ENCODE data around the gene KLHL13. TPM values are rescaled to one million over a fixed set of nuclear protein-coding genes. Genes with fewer than 3 reads are reported as not detected.

Gene KLHL13
- total RNA-seq, 2 donors from 2014 or later = 8.9 to 10.7 TPM

GRCh38 chrX:118000518-118000917 is 116.1 kb downstream of the KLHL13 start:
- Histone ChIP-seq H3K9me3 (no peaks in the 10 kb centered on the region), H3K36me3 (no peaks in the 10 kb centered on the region), H3K27me3 (replicated peaks; ENCODE audit: insufficient read depth) (no peaks in the 10 kb centered on the region), H3K4me3 (no peak overlapping the region), H3K4me1 (replicated peaks) (no peaks in the 10 kb centered on the region), H3K27ac (no peak overlapping the region)
- TF ChIP-seq CTCF (IDR thresholded peaks at IDR 0.05) (no peak), POLR2A (IDR thresholded peaks at IDR 0.05) (no peak), POLR2AphosphoS5 (IDR thresholded peaks at IDR 0.05) (no peak)
- DNase-seq (ENCODE audit: low spot score) = no peak
- intact Hi-C loops (cut with DNase I) = no loop called here

- Histone ChIP-seq H3K36me3 (no peaks in the 10 kb centered on the region), H3K27ac (no peak overlapping the region), H3K27me3 (replicated peaks; ENCODE audit: insufficient read depth) (no peaks in the 10 kb centered on the region), H3K4me3 (no peak overlapping the region), H3K9me3 (no peaks in the 10 kb centered on the region), H3K4me1 (replicated peaks) (no peaks in the 10 kb centered on the region)
- WGBS = 95% methylated on average over 2 of the region's 2 CpGs
- no peak for DNase-seq (ENCODE audit: low spot score)
- TF ChIP-seq CTCF (IDR thresholded peaks at IDR 0.05) (no peak), POLR2AphosphoS5 (IDR thresholded peaks at IDR 0.05) (no peak), POLR2A (IDR thresholded peaks at IDR 0.05) (no peak)
- intact Hi-C loops (cut with DNase I) = loop anchor here (10.0 kb wide), 1 partner anchor 227 kb away; no protein-coding TSS in a partner anchor
Measured at GRCh38 chrX:117998171-117998570, 118.4 kb downstream of the KLHL13 start.

GRCh38 chrX:117996918-117997480 is 119.6 kb downstream of the KLHL13 start:
- Histone ChIP-seq H3K4me3 (no peak overlapping the region), H3K9me3 (no peaks in the 10 kb centered on the region), H3K4me1 (replicated peaks) (no peaks in the 10 kb centered on the region), H3K27ac (no peak overlapping the region), H3K27me3 (replicated peaks; ENCODE audit: insufficient read depth) (no peaks in the 10 kb centered on the region), H3K36me3 (no peaks in the 10 kb centered on the region)
- DNase-seq (ENCODE audit: low spot score) = no peak
- TF ChIP-seq CTCF (IDR thresholded peaks at IDR 0.05) (peak in 1 of 4 experiments; percentile 43), POLR2A (IDR thresholded peaks at IDR 0.05) (no peak), POLR2AphosphoS5 (IDR thresholded peaks at IDR 0.05) (no peak)
- WGBS = 56% methylated on average over 3 of the region's 3 CpGs
- intact Hi-C loops (cut with DNase I) = loop anchor here (10.0 kb wide), 1 partner anchor 228 kb away; no protein-coding TSS in a partner anchor

GRCh38 chrX:117996408-117996807 is 120.2 kb downstream of the KLHL13 start:
- no peaks in the 10 kb centered on the region for H3K27me3 ChIP-seq (replicated peaks; ENCODE audit: insufficient read depth)
- H3K4me1 ChIP-seq (replicated peaks) = no peaks in the 10 kb centered on the region
- 60% methylated on average over 4 of the region's 4 CpGs for WGBS
- H3K36me3 ChIP-seq = no peaks in the 10 kb centered on the region
- H3K4me3 ChIP-seq = no peak overlapping the region
- DNase-seq (ENCODE audit: low spot score) = peak; percentile 6
- H3K9me3 ChIP-seq = no peaks in the 10 kb centered on the region
- no peak overlapping the region for H3K27ac ChIP-seq
- TF ChIP-seq POLR2AphosphoS5 (IDR thresholded peaks at IDR 0.05) (no peak), POLR2A (IDR thresholded peaks at IDR 0.05) (no peak), CTCF (IDR thresholded peaks at IDR 0.05) (no peak)
- intact Hi-C loops (cut with DNase I) = loop anchor here (10.0 kb wide), 1 partner anchor 228 kb away; no protein-coding TSS in a partner anchor

- Histone ChIP-seq H3K36me3 (no peaks in the 10 kb centered on the region), H3K4me3 (no peak overlapping the region), H3K27ac (no peak overlapping the region), H3K9me3 (no peaks in the 10 kb centered on the region), H3K4me1 (replicated peaks) (no peaks in the 10 kb centered on the region), H3K27me3 (replicated peaks; ENCODE audit: insufficient read depth) (no peaks in the 10 kb centered on the region)
- no peak for DNase-seq (ENCODE audit: low spot score)
- 91% methylated on average over 1 of the region's 1 CpG for WGBS
- intact Hi-C loops (cut with DNase I) = loop anchor here (10.0 kb wide), 1 partner anchor 229 kb away; no protein-coding TSS in a partner anchor
- no peak for TF ChIP-seq POLR2A (IDR thresholded peaks at IDR 0.05)
- TF ChIP-seq POLR2AphosphoS5 (IDR thresholded peaks at IDR 0.05) = no peak
- no peak for TF ChIP-seq CTCF (IDR thresholded peaks at IDR 0.05)
Measured at GRCh38 chrX:117995378-117995777, 121.2 kb downstream of the KLHL13 start.

Measured in prostate gland (tissue), 2 donors.